Measurements from ENCODE around the gene LRRC34. TPM values are rescaled to one million over a fixed set of nuclear protein-coding genes. Genes with fewer than 3 reads are reported as not detected.

The LRRC34 gene
- total and polyA plus RNA-seq, 2 of the 8 experiments (the other 6 are each of a cell fraction or from before 2014, with no cell fraction given) = 3.3 to 4.1 TPM

DNA sequence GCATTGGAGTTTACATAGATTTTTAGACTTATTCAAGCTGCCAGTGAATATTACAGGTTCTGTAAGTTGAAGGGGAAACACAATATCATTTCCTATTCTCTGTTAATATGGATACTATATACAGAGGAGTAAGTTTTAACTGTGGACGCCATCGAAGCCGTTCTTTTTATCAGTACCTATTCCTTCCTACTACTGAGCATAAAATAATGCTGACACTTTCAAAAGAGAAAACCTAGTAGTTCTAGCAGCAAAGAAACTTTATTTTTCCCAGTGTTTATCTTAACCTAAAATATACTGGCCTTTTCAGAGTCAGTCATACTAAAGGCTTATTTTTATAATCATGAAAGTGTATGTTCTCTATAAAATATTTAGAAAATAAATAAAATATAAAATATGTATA is 42.8 kb upstream of the LRRC34 start (continued):
- TF ChIP-seq RAD21 (IDR thresholded peaks at IDR 0.05 in 1 of 2, conservative IDR thresholded peaks at IDR 0.05 in 1 of 2; ENCODE audit: low read depth in 2 of 2, low read length in 2 of 2) (no peak), RBBP5 (IDR thresholded peaks at IDR 0.05; ENCODE audit: borderline replicate concordance, low read depth, low read length) (no peak), BRCA1 (IDR thresholded peaks at IDR 0.05; ENCODE audit: low read depth, low read length) (no peak), SP4 (IDR thresholded peaks at IDR 0.05; ENCODE audit: low read length) (no peak), YY1 (IDR thresholded peaks at IDR 0.05; ENCODE audit: low read depth, low read length) (no peak)
- TF ChIP-seq, protein P1, sequence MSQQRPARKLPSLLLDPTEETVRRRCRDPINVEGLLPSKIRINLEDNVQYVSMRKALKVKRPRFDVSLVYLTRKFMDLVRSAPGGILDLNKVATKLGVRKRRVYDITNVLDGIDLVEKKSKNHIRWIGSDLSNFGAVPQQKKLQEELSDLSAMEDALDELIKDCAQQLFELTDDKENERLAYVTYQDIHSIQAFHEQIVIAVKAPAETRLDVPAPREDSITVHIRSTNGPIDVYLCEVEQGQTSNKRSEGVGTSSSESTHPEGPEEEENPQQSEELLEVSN (IDR thresholded peaks at IDR 0.05) = no peak

Measured in H1 (cell line).